IPS-15b (cell line): ENCODE data around the gene ACTR1A.
"Not testable (repeated sequence)": the region's sequence is repeated elsewhere in the genome, so short reads cannot be mapped to it uniquely, and the experiment has no call there.

ENCODE experiments used
- H3K27me3 ChIP-seq: one replicate; pipeline ENCODE4 v1.6.1; 2013; ENCODE audit warnings: low read length; ENCODE audit not compliant: control insufficient read depth, insufficient read depth
- H3K36me3 ChIP-seq: one replicate; pipeline ENCODE4 v1.6.1; 2013; ENCODE audit warnings: low read length; ENCODE audit not compliant: control insufficient read depth, insufficient read depth
- H3K4me1 ChIP-seq: one replicate; pipeline ENCODE4 v1.6.1; 2013; ENCODE audit warnings: mild to moderate bottlenecking, low read length; ENCODE audit not compliant: control insufficient read depth, insufficient read depth
- H3K4me3 ChIP-seq: one replicate; pipeline ENCODE4 v1.5.1; 2013; ENCODE audit warnings: low read depth, low read length
- H3K9ac ChIP-seq: one replicate; pipeline ENCODE4 v1.6.1; 2013; ENCODE audit warnings: low read depth, mild to moderate bottlenecking, low read length
- H3K9me3 ChIP-seq: one replicate; pipeline ENCODE4 v1.6.1; 2013; ENCODE audit warnings: mild to moderate bottlenecking, low read length; ENCODE audit not compliant: control insufficient read depth, insufficient read depth

The ACTR1A gene

DNA sequence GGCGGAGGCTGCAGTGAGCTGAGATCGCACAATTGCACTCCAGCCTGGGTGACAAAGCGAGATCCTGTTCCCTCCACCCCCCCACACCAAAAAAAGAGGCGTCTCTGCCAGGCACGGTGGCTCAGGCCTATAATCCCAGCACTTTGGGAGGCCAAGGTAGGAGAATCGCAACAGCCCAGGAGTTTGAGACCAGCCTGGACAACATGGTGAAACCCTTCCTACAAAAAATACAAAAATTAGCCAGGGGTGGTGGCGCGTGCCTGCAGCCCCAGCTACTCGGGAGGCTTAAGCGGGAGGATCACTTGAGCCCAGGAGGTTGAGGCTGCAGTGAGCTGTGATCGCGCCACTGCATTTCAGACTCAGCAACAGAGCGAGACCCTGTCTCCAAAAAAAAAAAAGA lies 1.8 kb downstream of the ACTR1A start:
- H3K9ac ChIP-seq, H3K9me3 ChIP-seq, H3K36me3 ChIP-seq, H3K4me3 ChIP-seq: not testable (repeated sequence)
- Histone ChIP-seq H3K27me3 (peaks cover 11% of the 10 kb centered on the region), H3K4me1 (peaks cover 10% of the 10 kb centered on the region)

DNA sequence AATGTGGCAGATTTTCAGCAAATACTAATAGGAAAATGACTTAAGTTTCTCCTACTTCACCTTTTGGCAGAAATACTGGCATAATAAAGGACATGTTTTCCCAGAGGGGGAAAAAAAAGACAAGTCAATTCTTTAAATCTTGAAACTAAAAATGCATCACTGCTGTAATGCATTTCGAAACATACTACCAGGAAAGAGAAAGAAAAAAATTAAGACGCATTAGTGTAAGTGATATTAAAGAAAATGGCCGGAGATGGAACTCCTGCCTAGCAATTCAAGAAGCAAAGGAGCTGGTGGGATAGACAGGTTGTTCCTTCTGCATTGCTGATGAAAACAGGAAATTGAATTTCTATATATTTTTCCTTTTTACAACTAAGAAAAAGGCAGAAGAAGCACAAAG lies 3.2 kb downstream of the ACTR1A start:
- H3K36me3 ChIP-seq: no peaks in the 10 kb centered on the region
- H3K4me1 ChIP-seq: peaks cover 6% of the 10 kb centered on the region
- no peak overlapping the region for H3K9ac ChIP-seq
- H3K9me3 ChIP-seq: no peaks in the 10 kb centered on the region
- no peak overlapping the region for H3K4me3 ChIP-seq
- H3K27me3 ChIP-seq: no peaks in the 10 kb centered on the region

DNA sequence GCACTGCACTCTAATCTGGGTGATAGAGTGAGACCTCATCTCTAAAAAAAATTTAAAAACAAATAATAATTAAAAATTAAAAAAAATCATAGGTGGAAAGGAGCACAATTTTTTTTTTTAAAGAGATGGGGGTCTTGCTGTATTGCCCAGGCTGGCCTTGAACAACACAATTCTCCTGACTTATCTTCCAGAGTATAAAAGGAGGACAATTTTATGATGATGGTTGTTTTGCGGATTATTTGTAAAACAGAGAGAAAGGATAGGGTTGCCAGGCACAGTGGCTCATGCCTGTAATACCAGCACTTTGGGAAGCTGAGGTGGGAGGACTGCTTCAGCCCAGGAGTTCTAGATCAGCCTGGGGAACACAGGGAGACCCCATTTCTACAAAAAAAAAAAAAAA lies 5.0 kb downstream of the ACTR1A start:
- Histone ChIP-seq H3K9me3 (no peaks in the 10 kb centered on the region), H3K4me1 (peaks cover 3% of the 10 kb centered on the region), H3K27me3 (no peaks in the 10 kb centered on the region), H3K36me3 (no peaks in the 10 kb centered on the region), H3K9ac (no peak overlapping the region), H3K4me3 (no peak overlapping the region)

DNA sequence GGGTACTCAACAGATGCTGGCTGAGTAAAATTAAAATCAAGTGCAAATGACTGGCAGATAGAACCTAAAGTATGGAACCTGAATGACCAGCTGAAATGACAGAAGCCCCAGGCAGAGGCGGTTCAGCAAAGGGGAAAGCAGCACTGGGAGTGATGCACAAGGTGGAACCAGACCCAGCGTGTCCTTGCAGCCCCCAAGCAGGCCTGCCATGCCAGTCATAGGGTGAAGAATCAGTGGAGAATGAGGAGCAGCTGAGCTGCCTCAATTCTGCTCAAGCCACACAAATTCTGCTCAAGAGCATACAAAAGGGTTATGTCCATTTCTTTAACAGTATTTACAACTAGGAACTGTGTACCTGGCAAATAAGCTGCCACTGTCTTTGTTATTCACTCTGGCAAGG lies 8.7 kb downstream of the ACTR1A start:
- H3K36me3 ChIP-seq: peaks cover 3% of the 10 kb centered on the region
- H3K27me3 ChIP-seq: no peaks in the 10 kb centered on the region
- no peaks in the 10 kb centered on the region for H3K9me3 ChIP-seq
- no peaks in the 10 kb centered on the region for H3K4me1 ChIP-seq
- H3K9ac ChIP-seq: no peak overlapping the region
- no peak overlapping the region for H3K4me3 ChIP-seq

GRCh38 chr10:102492983-102493382 lies 9.5 kb downstream of the ACTR1A start:
- no peaks in the 10 kb centered on the region for H3K27me3 ChIP-seq
- no peak overlapping the region for H3K4me3 ChIP-seq
- H3K36me3 ChIP-seq: peaks cover 10% of the 10 kb centered on the region
- H3K9me3 ChIP-seq: no peaks in the 10 kb centered on the region
- H3K4me1 ChIP-seq: no peaks in the 10 kb centered on the region
- H3K9ac ChIP-seq: no peak overlapping the region

DNA sequence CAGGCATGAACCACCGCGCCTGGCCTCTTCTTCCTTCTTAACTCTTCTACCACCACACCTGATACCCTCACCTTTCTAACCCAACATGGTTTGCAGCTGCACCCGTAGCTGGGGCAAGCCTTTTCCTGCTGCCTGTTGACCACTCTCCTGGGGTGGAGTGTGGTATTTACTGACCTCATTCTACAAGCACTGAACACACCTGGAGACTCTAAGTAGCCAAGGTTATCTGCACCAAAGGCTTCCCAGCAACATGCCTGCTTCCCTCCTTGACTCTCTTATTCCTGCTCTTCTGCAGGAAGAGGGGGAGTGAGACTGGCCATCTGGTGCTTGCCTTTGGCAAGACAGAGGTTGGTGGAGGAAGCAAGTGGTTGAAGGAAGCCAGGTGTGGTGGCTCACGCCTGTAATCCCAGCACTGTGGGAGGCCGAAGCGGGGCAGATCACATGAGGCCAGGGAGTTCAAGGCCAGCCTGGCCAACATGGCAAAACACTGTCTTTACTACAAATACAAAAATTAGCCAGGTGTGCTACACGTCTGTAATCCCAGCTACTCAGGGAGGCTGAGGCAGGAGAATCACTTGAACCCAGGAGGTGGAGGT lies 10.1 kb downstream of the ACTR1A start:
- Histone ChIP-seq H3K9me3 (no peaks in the 10 kb centered on the region), H3K27me3 (no peaks in the 10 kb centered on the region), H3K9ac (no peak overlapping the region), H3K4me1 (no peaks in the 10 kb centered on the region), H3K4me3 (no peak overlapping the region), H3K36me3 (peaks cover 12% of the 10 kb centered on the region)

DNA sequence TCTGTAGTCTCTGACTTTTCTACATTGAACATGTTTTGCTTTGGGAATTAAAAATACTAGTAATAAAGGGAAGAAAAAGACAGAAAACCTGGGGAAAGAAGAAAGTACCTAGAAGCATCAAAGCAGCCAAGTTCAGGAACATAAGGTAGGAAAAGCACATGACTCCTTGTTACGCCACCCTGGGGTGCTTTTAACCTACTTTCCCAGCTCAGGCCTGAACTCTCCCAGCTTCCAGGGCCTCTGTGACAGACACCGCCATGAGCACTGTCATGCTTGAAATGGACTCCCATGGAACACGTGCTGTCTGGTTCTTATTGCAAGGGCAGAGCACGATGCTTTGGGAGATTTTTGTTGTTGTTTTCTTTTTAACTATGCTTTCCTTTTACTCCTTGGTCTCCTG lies 11.4 kb downstream of the ACTR1A start:
- H3K9ac ChIP-seq: no peak overlapping the region
- no peaks in the 10 kb centered on the region for H3K9me3 ChIP-seq
- no peaks in the 10 kb centered on the region for H3K27me3 ChIP-seq
- H3K4me1 ChIP-seq: no peaks in the 10 kb centered on the region
- H3K36me3 ChIP-seq: peaks cover 17% of the 10 kb centered on the region
- H3K4me3 ChIP-seq: no peak overlapping the region

DNA sequence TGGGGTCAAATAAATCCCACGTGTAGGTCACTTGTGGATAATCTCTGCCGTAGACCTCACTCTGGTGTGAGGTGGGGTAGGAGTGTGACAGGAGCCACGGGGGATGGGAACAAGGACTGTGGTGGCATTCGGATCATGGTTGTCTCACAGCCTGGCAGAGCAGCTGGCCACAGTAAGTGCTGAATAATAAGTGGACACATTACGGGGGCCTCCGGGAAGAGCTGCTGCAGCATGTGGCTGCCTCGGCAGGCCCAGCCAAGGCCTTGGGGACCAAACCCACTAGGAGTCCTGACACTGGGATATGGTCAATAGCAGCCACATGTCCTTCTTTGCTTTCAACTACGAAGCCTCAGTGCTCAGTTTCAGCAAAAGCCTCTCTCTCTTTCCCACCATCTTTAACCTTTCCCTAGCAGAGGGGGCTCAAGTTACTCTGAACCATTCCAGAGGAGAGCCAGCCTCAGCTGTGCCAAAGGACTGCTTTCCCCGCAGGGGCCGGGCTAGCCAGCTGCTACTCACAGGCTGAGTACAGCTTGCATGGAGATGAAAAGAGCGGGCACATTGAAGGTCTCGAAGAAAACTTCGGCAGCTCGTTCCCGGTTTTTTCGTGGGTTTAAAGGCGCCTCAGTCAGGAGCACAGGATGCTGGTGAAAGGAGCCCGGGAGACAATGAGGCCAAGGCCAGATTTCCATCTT lies 17.3 kb downstream of the ACTR1A start:
- peaks cover 58% of the 10 kb centered on the region for H3K36me3 ChIP-seq
- H3K9ac ChIP-seq: no peak overlapping the region
- H3K4me3 ChIP-seq: no peak overlapping the region
- no peaks in the 10 kb centered on the region for H3K9me3 ChIP-seq
- H3K4me1 ChIP-seq: no peaks in the 10 kb centered on the region
- no peaks in the 10 kb centered on the region for H3K27me3 ChIP-seq

DNA sequence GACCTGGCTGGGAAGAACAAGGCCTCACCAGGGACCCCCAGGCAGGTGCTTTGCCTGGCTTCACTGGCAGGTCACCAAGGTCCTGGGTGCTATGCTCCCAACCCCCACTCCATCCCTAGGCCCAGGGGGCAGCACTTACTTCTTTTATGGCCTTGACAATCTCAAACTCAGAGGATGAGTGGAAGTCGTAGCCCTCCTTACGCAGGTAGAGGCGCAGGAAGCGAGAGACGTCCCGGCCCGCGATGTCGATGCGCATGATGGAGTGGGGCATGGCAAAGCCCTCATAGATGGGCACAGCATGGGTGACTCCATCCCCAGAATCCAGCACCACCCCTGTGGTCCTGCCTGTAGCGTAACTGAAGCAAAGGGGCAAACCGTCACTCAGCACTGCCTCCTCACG lies 18.5 kb downstream of the ACTR1A start:
- Histone ChIP-seq H3K4me3 (no peak overlapping the region), H3K9ac (no peak overlapping the region), H3K9me3 (no peaks in the 10 kb centered on the region), H3K4me1 (no peaks in the 10 kb centered on the region), H3K36me3 (peaks cover 62% of the 10 kb centered on the region), H3K27me3 (no peaks in the 10 kb centered on the region)

GRCh38 chr10:102480396-102480795 lies 22.1 kb downstream of the ACTR1A start:
- no peak overlapping the region for H3K4me3 ChIP-seq
- H3K9ac ChIP-seq: no peak overlapping the region
- no peaks in the 10 kb centered on the region for H3K9me3 ChIP-seq
- no peaks in the 10 kb centered on the region for H3K4me1 ChIP-seq
- H3K27me3 ChIP-seq: no peaks in the 10 kb centered on the region
- peaks cover 42% of the 10 kb centered on the region for H3K36me3 ChIP-seq

DNA sequence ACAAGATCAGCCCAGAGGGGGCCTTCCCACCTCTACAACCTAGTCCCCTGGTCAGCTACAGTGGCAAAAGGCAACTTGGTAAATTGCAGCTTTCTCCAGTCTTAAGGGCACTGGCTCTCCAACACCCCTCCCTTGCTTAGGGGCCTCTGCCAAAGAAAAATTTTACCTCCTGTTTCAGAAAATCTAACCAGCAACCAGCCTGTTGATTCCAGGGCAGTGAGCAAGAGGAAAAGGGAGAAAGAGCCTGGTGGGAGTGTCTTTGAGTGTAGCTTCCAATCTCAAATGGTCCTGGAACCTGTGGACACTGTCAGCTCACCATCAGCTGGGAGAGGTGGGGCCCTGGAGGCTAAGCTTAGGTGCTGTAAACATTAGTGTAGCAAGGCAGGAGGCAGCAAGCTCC lies 22.9 kb downstream of the ACTR1A start:
- Histone ChIP-seq H3K9ac (no peak overlapping the region), H3K4me1 (no peaks in the 10 kb centered on the region), H3K36me3 (peaks cover 38% of the 10 kb centered on the region), H3K4me3 (no peak overlapping the region), H3K9me3 (no peaks in the 10 kb centered on the region), H3K27me3 (no peaks in the 10 kb centered on the region)

- H3K9me3 ChIP-seq: no peaks in the 10 kb centered on the region
- peaks cover 25% of the 10 kb centered on the region for H3K36me3 ChIP-seq
- no peaks in the 10 kb centered on the region for H3K4me1 ChIP-seq
- H3K27me3 ChIP-seq: no peaks in the 10 kb centered on the region
- no peak overlapping the region for H3K4me3 ChIP-seq
- no peak overlapping the region for H3K9ac ChIP-seq
Measured at GRCh38 chr10:102476466-102477141, 25.9 kb downstream of the ACTR1A start.
